ENCODE measurements around the gene CSF2RB.

The CSF2RB gene

DNA sequence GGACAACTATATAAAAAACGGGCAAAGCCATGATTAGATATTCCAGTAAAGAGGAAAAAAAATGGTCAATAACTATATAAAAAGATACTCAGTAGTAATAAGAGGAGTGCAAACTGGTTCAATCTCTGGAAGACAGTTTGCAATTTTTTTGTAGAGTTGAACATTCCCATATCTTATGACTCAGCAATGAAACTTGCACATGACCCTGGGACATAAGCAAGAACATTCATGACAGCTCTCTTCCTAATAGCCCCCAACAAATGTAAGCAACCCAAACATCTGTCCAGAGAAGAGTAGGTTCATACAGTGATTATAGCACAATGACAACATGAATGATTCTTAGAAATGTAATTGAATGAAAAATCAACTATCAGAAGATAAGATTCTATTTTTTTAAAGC is 21.8 kb upstream of the CSF2RB start:
- DNase-seq (ENCODE audit: low read depth): no peak

DNA sequence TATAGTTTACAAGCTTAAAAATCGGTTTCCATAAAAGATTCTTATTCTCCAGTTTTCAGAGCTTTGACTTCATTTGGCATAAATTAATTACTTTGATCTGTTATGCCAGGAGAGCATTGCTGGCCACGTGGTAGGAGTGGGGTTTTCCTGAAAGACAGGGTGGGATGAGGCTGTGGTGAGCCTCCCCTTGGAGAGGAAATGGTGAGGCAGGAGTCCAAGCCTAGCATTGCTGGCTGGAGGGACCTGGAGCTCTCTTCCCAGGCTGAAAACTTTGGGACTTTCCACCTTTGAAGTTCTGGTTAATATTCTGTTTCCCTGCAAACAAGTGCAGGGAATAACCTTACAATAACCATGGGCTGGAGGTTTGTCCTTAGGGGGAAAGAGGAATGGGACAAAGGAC is 21.1 kb upstream of the CSF2RB start:
- no peak for DNase-seq (ENCODE audit: low read depth)

DNA sequence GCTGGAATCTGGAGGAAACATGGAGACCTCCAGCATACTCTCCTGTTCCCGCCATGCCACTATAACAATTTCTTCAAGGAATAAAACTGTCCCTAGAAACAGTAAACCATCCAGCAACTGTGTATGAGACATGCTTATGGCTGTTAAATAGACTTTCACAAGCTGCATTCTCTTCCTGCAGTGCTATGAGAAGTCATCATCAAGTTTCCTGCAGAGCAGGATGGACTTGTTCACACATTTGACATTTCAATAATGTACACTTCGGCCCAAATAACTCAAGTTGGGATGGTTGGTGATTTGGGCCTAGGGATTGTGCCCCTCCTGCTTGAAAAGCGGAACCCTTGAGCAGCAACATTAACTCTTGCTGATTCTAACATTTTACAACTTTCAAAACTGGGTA is 20.2 kb upstream of the CSF2RB start:
- DNase-seq (ENCODE audit: low read depth): no peak

DNA sequence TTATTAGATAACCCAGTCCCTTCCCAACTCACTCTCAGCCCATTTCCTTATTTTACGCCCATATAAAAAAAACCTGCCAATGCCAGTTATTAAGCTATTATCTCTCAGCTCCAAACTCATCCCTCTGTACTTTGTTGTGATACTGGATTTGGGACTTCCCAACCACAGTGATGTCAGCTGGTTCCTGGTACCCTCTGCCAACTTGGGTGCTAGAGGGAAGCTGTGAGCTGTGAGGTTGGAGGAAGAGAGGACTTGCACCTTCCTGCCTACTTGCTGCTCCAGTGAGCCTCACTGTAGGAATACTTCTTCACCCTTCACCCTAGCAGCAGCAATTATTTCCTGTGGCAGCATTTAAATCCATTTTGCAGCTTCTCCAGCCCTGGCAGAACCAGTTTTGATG is 19.2 kb upstream of the CSF2RB start:
- no peak for DNase-seq (ENCODE audit: low read depth)

DNA sequence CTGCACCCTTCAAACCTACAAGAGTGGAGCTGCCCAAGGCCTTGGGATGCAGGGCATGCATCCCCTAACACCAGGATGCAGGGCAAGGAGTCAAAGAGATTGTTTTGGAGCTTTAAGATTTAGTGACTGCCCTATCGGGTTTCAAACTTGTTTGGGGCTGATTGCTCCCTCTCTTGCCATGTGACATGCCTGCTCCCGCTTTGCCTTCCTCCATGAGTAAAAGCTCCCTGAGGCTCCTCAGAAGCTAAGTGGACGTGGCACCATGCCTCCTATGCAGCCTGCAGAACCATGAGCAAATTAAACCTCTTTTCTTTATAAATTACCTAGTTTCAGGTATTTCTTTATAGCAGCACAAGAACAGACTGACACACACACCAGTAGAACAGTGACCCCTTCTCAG is 15.8 kb upstream of the CSF2RB start:
- DNase-seq (ENCODE audit: low read depth): no peak

DNA sequence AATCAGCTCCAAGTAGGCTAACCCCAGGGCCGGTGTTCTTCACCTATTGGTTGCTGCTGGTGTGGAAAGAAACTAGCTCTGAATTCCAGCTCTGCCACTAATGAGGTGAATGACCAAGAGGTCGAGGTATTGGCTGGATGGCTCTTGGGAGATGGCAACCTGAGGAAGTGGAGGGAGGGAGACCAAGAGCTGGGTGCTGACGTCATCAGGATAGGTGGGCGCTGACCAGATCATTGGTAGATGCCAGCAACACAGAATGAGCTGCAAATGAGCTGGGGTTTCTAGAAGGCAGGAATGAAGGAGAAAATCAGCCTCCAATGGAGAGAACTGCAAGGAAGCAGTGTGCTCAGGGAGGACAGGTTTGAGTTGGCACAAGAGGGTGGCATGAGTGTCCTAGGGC is 14.7 kb upstream of the CSF2RB start:
- DNase-seq (ENCODE audit: low read depth): no peak

DNA sequence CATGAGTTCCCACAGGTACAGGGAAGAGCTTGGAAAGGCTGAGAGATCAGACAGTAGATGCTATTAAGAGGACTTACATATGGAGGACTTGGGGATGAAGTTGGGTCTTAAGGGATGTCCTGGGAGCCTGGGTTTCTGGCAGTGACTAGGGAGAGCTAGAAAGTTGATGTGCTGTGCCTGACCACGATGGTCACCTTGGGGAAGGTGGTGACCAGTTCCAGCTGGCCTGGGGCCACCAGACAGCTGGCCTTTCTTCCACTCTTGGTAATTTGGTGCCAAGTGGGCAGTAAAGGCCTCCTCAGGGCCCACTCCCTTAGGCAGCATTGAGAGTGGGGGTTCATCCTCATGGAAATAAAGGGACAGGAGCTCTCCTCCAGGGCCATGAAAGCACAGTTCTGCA is 13.9 kb upstream of the CSF2RB start:
- DNase-seq (ENCODE audit: low read depth): no peak

DNA sequence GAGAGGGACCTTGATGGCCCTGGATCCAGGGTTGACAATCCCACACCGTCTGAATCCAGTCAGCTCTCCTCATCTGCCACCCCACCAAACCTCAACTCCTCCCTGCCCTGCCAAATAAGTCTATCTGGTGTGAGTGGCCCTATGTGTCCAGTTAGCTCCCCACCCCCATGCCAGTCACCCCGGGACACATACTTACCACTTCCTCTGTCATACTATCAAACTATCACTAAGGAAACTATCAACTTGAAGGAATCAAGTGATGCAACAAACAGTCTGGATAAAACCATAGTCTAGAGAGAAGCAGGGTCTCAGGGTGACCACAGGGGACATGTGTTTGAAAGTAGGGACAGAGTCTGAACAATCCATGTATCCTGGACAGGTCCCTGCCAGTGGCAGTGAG is 13.2 kb upstream of the CSF2RB start:
- DNase-seq (ENCODE audit: low read depth): no peak

DNA sequence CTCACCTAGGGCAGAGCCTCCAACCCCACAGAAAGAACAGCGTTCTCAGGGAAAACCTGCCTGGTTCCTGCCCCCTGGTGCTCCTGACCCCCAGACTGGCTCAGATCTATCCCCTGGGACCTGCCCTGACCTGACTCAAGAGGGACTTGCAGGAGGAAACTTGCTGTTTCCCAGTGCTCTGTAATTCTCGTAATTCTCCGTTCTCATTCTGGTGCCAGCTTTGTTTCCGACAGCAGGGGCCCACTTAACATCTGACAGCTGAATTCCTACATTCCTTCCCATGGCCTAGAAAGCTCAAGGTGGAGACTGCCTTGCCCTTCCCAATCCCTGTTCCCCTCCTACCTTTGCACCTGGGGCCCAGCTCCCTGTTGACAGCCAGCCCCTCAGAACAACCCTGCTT is 12.5 kb upstream of the CSF2RB start:
- DNase-seq (ENCODE audit: low read depth): no peak

DNA sequence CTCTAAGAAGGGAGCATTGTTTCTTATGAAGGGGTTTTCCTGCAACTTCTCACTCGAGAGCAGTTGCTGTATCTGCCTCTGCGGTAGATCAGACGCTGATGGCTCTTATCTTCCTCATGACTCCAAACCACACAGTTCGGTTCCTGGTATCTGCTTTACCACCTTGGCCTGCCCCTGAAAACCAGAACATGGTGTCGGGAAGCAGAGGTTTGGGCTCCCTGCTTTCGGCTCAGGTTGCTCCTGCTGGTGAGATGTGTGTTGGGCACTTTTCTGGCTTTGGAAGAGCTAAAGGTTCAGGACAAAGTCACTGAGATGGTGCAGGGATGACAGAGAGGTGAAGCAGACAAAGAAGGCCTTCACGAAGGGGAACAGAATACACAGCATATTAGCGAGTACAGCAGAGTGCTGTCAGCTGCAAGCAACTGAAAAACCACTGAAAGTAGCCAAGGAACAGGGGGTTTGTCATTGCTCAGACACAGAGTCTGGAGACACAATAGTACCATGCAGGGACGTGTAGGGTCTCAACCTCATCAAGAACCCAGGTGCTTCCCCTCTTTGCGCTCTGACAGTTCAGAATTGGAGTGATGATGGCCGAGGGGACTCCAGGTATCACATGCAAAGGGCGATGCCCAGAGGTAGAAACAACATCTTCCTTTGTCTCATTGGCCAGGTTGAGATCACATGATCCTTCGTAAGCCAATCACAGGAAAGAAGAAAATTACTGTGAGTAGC is 11.9 kb upstream of the CSF2RB start:
- DNase-seq (ENCODE audit: low read depth): no peak

DNA sequence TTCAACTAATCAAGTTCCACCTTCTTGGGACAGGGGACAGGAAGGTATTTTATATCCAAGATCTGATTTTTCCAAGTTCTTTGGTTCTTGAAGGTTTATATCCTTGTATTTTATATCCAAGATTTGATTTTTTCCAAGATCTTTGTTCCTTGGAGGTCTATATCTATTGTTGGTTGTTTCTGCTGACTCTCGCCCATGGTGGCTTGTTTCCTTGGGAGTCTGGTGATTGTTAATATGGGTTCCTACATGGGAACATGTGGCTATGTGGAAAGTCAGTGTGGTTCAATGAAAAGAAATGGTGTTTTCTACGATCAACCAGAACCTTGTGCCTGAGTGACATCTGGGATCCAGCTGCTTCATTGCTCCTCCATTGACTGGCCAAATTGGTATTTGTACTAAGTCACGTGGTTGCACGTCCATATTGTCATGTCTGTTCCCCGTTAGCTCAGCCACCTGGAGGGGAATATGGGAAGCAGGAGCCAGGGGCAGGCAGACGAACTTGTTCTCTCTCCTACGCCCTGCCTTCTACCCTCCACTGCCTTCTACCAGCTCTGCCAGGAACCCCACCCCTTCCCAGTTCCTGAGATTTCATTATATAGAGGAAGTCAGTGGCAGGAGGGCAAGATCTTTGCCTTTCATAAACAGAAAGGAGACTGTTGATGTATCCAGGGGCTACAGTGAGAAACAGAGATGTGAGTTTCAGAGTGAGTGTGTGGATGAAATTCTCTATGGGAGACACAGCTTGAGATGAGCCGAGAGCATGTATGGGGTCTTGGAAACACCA is 11.1 kb upstream of the CSF2RB start:
- DNase-seq (ENCODE audit: low read depth): no peak

DNA sequence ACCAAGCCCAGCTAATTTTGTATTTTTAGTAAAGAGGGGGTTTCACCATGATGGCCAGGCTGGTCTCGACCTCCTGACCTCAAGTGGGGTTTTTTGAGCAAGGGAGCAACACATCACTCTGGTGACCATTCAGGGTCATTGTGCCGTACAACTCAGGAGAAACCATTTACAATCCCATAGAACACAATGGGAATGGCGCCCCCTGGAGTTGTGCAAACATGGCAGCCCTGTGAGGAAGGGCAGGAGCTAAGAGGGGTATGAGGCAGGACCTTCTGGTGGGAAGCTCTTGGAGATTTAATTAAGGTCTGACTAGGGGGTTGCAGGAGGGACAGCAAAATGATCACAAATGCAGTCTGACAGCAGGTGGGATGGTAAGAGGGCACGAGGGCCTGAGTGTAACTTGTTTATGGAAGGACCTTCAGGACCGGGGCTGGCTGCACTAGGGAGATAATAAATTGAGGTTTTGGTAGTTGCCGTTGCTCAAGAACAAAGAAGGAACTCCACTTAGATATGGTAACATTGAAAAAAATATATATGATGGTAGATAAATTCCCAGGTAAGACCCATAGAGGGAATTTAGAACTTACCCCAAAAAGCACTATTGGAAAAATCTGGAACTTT is 9.1 kb upstream of the CSF2RB start:
- DNase-seq (ENCODE audit: low read depth): no peak

DNA sequence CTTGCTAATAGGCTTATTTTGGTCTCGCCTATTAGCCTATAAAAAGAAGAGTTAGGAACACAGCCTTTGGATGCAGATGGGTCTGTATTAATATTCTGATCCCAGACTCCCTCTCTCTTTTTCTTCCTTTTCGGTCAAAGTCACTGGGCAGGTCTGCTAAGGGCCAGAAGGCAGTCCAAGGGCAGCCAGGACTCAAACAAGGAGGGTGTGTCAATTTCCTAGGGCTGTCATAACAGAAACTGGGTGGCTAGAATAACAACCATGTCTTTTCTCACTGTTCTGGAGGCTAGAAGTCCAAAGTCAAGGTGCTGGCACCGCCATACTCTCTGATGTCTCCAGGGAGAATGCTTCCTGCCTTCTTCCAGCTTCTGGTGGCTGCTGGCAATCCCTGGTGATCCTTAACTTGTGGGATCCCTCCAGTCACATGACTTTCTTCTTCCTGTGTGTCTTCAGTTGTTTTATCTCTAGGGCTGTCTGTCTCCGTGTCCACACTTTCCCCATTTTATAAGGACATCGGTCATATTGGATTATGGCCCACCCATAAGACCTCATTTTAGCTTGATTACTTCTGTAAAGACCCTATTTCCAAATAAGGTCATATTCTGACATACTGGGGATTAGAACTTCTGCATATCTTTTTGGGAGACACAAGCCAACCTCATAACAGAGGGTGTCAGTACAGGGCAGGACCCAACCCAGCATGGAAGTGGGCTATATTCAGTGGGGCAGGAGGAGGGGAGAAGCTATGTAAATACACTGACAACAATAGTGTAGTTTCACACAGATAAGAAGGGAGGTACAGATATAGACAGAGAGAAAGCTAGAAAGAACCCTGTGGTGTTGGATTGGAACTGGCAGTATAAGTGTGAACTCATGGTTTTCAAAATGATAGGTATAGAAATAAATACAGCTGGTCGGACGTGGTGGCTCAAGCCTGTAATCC is 5.9 kb upstream of the CSF2RB start:
- no peak for DNase-seq (ENCODE audit: low read depth)

DNA sequence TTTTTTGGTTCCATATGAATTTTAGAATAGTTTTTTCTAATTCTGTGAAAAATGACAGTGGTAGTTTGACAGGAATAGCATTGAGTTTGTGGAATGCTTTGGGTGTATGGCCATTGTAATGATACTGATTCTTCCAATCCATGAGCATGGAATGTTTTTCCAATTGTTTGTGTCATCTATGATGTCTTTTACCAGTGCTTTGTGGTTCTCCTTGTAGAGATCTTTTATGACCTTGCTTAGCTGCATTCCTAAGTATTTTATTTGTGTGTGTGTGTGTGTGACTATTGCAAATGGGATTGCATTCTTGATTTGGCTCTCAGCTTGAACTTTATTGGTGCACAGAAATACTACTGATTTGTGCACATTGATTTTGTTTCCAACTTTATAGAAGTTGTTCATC is 3.0 kb upstream of the CSF2RB start:
- no peak for DNase-seq (ENCODE audit: low read depth)

DNA sequence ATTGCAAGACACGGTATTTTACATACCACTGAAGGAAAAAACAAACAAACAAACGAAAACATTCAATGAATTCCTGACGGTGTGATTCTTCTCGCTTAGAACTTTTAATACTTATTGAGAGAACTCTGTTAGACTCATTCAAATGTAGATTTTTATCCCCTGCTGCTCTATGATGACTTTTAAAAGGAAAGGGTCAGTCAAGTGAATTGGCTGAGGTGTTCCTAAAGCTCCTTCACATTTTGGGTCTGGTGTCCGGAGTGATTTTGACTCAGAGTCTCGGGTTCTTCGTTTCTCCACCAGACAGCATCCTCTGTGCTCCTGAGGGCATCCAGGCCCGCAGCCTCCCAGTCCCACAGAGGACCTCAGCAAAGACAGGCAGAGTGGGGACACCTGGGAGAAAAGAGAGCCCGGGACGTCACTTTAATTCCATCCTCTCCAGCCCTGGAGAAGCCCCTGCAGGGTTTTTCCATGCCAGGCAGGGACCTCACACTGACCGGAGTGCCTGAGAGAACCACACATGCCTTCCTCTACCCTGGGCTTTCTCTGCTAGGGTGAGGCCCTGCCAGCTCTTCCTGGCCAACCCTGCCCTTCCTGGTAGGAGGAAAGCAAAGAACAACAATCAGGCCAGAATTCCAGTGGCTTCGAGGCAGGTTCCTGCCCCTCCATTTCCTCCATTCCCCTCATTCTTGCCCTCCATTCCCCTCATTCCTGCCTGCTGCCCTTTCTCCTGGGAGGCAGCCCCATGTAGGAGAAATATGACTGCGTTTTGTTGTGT is 1.4 kb upstream of the CSF2RB start:
- DNase-seq (ENCODE audit: low read depth): no peak

DNA sequence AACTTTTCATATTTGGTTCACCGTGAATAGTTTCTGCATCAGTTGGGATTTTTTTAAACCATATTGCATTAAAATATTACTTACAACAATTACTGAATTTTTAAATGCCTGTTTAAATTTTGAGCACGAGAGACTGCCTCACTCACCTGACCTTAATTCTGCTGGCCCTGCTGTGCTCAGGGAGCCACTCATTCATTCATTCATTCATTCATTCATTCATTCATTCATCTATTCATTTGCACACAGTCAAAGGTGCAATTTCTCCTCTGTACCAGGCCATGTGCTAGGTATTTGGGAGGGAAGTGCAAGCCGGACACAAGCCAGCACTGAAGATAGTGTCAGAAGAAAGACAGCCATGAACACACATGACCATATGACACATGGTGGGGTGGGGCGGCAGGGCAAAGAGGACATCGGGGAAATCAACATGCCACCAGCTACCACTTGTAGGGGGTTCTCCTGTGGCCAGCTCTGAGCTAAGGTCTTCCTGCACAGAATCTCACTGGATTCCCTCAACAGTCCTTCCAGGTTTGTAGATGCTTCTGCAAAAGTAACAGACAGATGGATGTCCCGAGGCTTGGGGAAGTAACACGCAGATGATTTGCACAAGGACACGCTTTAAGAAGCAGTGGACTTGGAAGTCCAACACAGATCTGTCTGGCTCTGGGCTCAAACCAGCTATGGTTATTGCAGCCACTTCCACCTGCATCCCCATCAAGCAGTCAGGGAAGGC is 568 bp upstream of the CSF2RB start:
- no peak for DNase-seq (ENCODE audit: low read depth)

DNA sequence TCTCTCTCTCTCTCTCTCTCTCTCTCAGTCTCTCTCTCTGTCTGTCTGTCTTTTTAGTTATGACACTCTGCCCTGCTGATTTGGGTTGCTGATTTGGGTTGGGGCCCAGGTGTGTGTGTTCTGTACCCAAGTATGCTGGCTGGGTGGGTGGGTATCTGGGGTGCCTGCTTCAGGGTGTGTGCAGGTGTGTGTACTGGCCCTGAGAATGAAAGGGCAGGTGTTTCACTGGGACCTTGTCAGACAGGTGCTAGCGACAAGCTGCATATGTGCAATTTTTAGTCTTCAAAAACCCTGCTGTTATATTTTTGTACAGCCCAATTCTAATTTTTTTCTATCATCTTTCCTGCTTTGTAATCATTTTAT is 943 bp downstream of the CSF2RB start:
- DNase-seq (ENCODE audit: low read depth): no peak

DNA sequence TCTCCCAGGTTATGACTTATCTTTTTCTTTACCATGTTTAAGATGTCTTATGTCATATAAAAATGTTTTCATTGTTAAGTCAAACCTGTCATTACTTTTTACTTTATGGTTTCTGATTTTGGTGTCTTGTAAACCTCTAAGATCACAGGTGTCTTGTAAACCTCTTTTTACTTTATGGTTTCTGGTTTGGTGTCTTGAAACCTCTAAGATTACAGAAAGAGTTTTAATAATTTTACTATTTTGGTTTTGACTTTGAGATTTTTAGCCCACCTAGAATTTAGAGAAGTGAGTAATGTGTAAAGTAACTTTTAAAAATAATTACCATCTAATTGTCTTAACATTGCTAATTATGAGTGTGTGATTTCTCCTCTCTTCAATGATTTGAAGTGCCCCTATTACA is 2.6 kb downstream of the CSF2RB start:
- no peak for DNase-seq (ENCODE audit: low read depth)

DNA sequence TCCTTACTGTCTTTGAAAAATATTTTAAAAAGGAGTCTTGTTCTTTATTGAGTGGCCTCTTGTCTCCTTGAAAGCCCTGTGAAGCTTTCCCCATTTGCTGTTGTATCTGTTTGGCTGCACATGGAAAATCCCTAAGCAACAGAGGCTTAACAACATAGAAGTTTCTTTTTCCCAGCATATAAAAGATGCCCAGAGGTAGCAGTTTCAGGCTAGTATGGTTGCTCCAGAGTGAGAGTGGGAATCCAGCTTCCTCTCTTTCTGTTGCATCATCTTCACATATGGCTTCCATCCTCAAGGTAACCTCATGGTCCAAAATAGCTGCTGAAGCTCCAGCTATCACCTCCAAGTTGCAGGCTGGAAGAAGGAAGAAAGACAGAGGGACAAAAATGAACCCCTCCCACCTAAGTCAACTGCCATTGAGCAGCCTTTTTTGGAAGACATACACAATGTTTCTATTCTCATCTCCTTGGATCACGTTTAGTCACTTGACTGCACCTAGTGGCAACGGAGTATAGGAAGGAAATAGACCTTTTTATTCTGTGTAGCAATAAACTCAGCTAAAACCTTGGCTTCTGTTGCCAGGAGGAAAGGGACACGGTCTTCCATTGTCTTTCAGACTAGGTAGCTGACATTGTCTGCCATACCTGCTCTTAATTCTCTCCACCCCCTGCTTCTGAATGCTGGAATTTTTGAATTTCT is 5.3 kb downstream of the CSF2RB start:
- no peak for DNase-seq (ENCODE audit: low read depth)

Data from T follicular helper cell (primary cell).